NOMO-1 treated with dmso at 0.1 percent for 144 hours (cell line): ENCODE measurements around the gene BTBD19.

ENCODE experiments used
- DNase-seq: peaks from one replicate; lab custom pipeline; 2025; ENCODE audit not compliant: unreplicated experiment; lab: John Stamatoyannopoulos, UW

Gene BTBD19

DNA sequence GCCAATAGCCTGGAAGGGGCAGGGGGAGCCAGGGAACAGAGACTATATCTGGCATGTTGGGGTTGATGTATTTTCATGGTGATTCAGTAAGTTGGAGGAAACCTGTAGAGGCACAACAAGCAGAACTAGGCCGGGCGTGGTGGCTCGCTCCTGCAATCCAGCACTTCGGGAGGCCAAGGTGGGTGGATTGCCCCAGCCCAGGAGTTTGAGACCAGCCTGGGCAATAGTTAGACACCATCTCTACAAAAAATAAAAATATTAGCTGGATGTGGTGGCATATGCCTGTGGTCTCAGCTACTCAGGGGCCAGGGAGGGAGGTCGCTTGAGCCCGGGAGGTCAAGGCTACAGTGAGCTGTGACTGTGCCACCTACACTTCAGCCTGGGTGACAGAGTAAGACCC lies 44.9 kb downstream of the BTBD19 start:
- no peak for DNase-seq

DNA sequence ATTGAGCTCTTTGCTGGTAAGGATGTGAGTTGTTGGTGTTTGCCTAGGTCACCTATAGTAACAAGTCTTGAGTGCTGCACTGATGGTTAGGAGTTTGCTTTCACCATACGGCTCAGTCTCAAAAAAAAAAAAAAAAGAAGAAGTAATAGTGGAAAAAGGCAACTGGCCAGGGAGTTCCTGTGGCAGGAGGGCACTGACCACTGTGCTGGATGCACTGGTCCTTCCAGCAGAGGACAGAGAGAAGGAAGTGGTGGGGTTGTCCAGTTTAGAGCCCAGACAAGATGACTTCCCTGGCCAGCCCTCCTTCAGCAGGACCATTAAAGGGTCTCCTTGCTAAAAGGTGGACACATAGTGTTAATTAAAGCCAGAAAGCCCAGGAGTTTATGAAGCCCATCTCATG lies 46.6 kb downstream of the BTBD19 start:
- DNase-seq, result no peak

DNA sequence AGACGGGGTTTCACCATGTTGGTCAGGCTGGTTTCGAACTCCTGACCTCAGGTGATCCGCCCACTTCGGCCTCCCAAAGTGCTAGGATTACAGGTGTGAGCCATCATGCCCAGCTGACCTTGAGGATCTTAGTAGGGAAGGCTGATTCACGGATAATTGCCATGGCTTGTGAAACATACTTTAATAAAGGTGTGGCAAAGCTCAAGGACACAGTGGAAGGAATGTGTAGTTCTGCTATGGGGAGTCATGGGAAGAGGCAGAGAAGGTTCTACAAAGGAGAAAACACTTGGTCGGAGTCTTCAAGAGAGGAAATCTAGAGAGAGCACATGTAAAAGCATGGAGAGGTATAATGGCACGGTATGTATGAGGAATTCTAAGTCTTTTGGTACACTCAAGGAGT lies 47.4 kb downstream of the BTBD19 start:
- no peak for DNase-seq

DNA sequence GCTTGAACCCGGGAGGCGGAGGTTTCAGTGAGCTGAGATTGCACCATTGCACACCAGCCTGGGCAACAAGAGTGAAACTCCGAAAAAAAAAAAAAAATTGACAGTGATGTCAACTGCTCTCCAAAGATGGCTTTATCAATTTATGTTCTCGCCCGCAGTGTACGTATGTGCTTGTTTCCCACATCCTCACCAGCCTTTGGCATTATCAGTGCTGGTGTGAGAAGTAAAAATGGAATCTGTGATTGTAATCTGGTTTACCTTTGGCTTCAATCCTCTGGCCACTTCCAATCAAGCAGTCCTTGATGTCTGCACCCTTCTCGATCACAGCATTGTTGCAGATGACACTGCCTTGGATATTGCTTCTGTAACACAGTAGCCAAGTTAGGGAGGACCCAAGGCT lies 49.1 kb downstream of the BTBD19 start:
- DNase-seq, result no peak

DNA sequence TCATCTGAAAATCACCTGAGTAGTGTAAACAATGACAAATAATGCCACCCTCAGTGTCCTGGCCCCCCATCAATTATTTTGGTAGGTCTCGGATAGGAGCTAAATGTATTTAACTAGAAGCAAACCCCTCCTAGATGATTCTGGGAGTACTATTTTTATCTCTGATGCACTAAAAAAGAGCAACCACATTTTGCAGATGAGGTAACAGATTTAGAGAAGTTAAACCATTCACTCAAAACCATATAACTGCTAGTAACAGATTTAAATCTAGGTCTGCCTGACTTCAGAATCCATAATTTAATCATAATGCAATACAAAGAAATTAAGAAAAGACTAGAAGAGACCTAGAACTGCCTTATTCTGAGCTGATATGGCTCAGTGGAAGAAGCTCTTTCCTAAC lies 52.0 kb downstream of the BTBD19 start:
- no peak for DNase-seq

DNA sequence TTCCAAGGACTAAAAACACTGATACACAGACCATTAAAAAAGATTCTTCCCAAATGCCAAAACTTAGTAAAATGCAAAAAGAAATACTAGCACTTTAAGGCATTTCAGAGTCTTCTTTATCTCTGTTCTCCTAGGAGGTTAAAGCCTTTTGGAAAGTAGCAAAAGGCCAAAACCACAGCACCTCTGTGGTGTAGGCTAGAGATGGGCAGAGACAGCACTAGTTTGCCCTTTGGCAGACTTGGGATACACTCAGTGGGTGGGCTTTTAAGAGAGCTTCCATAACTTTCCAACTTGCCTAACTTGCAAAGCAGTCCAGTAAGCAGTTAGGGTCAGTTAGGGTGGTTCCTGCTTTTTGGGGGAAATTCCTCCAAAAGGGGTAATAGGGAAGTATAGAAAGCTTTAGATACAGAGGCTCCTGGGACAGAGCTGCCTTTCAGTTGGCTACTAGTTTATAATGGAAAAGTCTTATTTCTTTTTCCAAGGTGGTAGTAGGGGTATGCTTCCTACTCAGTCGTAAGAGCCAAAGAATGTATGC lies 52.6 kb downstream of the BTBD19 start:
- no peak for DNase-seq

DNA sequence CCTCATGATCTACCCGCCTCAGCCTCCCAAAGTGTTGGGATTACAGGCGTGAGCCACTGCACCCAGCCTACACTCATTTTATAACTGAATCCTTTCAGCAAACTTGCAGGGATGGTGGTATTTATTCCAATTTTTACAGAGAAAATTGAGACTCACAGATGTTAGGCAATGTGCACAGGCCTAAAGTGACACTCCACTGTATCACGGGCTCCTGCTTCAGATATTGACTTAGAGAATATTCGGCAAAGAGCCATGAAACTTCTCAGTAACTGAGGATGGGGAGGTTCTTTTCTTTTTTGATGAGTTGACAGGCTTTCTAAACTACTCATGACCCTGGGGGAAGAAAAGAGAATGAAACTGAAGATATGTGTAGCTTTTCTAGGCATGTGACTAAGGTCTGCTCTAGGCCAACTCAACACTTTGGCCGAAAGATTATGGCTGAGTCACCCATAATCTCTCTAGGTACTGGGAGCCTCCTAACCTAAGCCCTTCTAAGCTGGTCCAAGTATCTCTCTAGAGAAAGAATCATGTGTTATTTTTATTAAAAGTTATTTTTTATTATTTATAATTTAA lies 54.6 kb downstream of the BTBD19 start:
- DNase-seq, result no peak
